Stimulated activated CD8-positive, alpha-beta memory T cell treated with anti-CD3 and anti-CD28 coated beads, Interleukin-12 subunit alpha, Interleukin-12 subunit beta, amount 100 ng/mL, for 24 hours (primary cell): ENCODE data around the gene SP6.

Source experiments
- DNase-seq: peaks from one replicate; pipeline ENCODE4 v3.0.0-alpha.2; 2020; ENCODE audit errors: extremely low read depth

The SP6 gene

GRCh38 chr17:47879776-47880454 is 29.0 kb upstream of the SP6 start:
- no peak for DNase-seq

GRCh38 chr17:47879028-47879585 is 28.1 kb upstream of the SP6 start:
- no peak for DNase-seq

GRCh38 chr17:47878203-47879027 is 27.5 kb upstream of the SP6 start:
- no peak for DNase-seq

GRCh38 chr17:47877368-47878034 is 26.5 kb upstream of the SP6 start:
- DNase-seq, result no peak

GRCh38 chr17:47875011-47875985 is 24.3 kb upstream of the SP6 start:
- no peak for DNase-seq

GRCh38 chr17:47873200-47874090 is 22.5 kb upstream of the SP6 start:
- DNase-seq, result no peak

GRCh38 chr17:47872651-47873161 is 21.7 kb upstream of the SP6 start:
- no peak for DNase-seq

GRCh38 chr17:47872019-47872650 is 21.2 kb upstream of the SP6 start:
- DNase-seq, result no peak

GRCh38 chr17:47871048-47871447 is 20.1 kb upstream of the SP6 start:
- no peak for DNase-seq

- DNase-seq, result no peak
These were observed 19.1 kb upstream of the SP6 start for GRCh38 chr17:47870056-47870455.

GRCh38 chr17:47869114-47869513 is 18.2 kb upstream of the SP6 start:
- DNase-seq, result no peak

- no peak for DNase-seq
These were observed 17.0 kb upstream of the SP6 start for GRCh38 chr17:47867813-47868533.

GRCh38 chr17:47866941-47867340 is 16.0 kb upstream of the SP6 start:
- DNase-seq, result no peak

- DNase-seq, result no peak
These were observed 13.8 kb upstream of the SP6 start for GRCh38 chr17:47864791-47865216.

GRCh38 chr17:47862621-47863440 is 11.9 kb upstream of the SP6 start:
- no peak for DNase-seq

GRCh38 chr17:47860386-47860785 is 9.4 kb upstream of the SP6 start:
- DNase-seq, result no peak

- no peak for DNase-seq
These were observed 6.8 kb upstream of the SP6 start for GRCh38 chr17:47857551-47858455.
